ENCODE results near the gene BAZ1B. TPM values are rescaled to one million over a fixed set of nuclear protein-coding genes. Genes with fewer than 3 reads are reported as not detected.
"Not testable (repeated sequence)": the region's sequence is repeated elsewhere in the genome, so short reads cannot be mapped to it uniquely, and the experiment has no call there.

Gene BAZ1B
- total RNA-seq, 1 experiment from 2014 or later = 44.6 TPM

DNA sequence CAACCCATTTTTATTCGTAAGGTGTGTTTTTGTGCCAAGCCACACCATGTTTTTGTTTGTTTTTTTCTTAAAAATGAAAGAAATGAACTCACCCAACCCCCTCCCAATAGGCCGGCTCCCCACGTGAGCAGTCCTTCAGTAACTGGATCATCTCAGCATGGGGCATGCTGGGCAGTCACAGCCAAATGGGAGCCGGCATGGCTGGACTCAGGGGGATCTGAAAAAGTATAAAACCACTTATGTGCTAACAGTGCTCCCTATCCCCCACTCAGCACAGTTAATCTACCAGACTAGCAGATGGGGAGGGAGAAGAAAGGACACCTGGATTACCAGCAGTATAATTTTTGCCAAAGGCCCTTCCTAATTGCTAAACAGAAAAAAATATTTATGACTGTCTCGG lies 39.3 kb downstream of the BAZ1B start:
- no peak for DNase-seq
- H3K27me3 ChIP-seq = no peaks in the 10 kb centered on the region
- no peaks in the 10 kb centered on the region for H3K9me3 ChIP-seq
- no peak overlapping the region for H3K4me3 ChIP-seq
- H3K36me3 ChIP-seq = peaks cover 50% of the 10 kb centered on the region

DNA sequence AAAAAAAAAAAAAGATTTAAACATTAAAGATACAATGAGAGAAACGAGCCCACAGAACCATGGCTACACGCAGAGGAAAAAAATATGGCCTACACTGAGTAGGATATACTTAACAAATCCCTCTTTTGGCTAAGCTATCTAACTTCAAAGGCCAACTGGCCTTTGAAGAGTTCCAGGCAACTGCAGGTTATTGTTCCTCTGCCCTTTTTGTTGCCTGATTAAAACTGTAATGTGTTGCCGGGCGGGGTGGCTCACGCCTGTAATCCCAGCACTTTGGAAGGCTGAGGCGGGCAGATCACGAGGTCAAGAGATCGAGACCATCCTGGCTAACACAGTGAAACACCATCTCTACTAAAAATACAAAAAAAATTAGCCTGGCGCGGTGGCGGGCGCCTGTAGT lies 40.6 kb downstream of the BAZ1B start:
- H3K9me3 ChIP-seq, DNase-seq, H3K27me3 ChIP-seq, H3K4me3 ChIP-seq: not testable (repeated sequence)
- H3K36me3 ChIP-seq = peaks cover 53% of the 10 kb centered on the region

DNA sequence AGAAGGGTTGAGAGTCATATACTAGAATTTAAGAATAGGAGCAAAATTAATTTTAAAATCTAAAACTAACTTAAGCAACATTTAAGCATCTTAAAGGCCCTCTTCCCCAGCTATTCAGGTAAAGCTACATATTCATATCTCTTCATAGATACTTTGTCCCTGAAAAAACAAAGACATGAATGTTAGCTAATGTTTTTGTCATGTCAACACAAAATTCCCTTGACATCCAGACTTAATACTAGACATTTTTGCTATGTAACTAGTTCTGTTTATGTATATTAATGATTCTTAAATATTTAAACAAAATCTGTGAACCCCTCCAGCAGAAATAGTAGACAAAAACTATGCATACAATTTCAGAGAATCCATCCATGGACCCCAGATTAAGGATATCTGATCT lies 43.5 kb downstream of the BAZ1B start:
- DNase-seq = no peak
- H3K9me3 ChIP-seq = no peaks in the 10 kb centered on the region
- peaks cover 57% of the 10 kb centered on the region for H3K36me3 ChIP-seq
- no peak overlapping the region for H3K4me3 ChIP-seq
- no peaks in the 10 kb centered on the region for H3K27me3 ChIP-seq

DNA sequence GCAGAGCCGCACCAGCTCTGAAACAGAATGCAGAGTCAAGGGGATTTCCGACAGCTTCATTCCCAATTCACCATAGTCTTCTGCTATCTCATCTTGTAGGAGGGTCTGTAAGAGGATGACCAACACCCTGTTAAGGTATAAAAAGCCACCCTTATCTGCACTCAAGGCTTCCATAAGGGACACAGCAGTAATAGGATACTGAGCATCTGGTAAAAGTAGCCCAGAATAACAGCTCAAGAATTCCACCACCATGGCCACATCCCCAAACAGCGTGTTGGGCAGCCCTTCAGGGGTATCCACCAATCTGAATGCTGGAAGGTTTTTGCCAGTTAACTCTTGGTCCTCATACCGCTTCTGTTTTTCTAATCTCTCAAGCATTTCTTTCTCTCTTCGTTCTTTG lies 44.7 kb downstream of the BAZ1B start:
- no peak for DNase-seq
- Histone ChIP-seq H3K4me3 (no peak overlapping the region), H3K9me3 (no peaks in the 10 kb centered on the region), H3K36me3 (peaks cover 63% of the 10 kb centered on the region), H3K27me3 (no peaks in the 10 kb centered on the region)

DNA sequence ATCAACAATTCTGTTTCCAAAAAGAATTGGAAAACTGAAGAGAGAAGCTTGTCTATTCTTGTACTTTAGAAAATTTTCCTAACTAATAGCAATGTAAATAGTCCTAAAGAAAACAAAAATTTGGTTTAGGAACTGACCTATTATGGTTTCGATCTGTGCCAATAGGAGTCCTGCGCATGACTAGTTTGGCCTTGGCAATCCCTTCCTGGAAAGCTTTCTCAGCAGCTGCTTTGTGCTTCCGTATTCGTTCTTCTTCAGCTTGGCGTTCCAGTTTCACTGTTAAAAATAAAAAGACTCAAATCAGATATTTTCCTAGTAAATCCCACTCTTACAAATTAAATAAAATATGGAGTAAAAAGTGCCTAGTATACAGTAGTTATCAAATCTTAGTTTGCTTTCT lies 51.9 kb downstream of the BAZ1B start:
- DNase-seq = no peak
- Histone ChIP-seq H3K36me3 (peaks cover 73% of the 10 kb centered on the region), H3K9me3 (no peaks in the 10 kb centered on the region), H3K27me3 (no peaks in the 10 kb centered on the region), H3K4me3 (no peak overlapping the region)

DNA sequence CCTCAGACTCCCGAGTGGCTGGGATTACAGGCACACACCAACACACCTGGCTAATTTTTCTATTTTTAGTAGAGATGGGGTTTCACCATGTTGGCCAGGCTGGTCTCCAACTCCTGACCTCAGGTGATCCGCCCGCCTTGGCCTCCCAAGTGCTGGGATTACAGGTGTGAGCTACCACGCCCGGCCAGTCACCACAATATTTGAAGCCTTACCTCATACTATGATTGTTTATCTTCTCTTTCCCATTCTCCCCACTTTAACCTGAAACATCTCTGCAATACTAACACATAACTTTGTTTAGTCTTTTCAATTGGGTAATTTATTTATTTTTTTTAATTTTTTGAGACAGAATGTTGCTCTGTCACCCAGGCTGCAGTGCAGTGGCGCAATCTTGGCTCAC lies 55.0 kb downstream of the BAZ1B start:
- not testable (repeated sequence) for H3K9me3 ChIP-seq, H3K4me3 ChIP-seq, H3K27me3 ChIP-seq, DNase-seq
- H3K36me3 ChIP-seq = peaks cover 75% of the 10 kb centered on the region

DNA sequence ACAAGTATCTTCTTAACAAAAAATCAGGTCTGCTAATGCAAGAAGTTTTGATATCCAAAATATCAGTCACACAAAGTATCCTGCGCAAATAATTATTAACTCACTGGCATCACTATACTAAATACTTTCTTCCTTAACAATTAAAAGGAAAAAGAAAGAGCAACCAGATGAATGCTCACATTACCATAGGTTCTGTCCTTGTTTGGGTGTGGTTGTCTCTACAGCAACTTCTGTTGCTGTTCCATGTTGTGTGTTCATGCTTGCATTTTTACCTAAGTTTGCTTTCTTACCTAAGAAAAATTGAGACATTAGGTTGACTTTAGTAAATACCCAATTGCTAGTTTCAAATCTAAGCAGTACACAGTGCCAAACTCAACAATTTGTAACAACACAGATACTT lies 56.0 kb downstream of the BAZ1B start:
- Histone ChIP-seq H3K36me3 (peaks cover 76% of the 10 kb centered on the region), H3K27me3 (no peaks in the 10 kb centered on the region), H3K4me3 (no peak overlapping the region), H3K9me3 (no peaks in the 10 kb centered on the region)
- DNase-seq = no peak

DNA sequence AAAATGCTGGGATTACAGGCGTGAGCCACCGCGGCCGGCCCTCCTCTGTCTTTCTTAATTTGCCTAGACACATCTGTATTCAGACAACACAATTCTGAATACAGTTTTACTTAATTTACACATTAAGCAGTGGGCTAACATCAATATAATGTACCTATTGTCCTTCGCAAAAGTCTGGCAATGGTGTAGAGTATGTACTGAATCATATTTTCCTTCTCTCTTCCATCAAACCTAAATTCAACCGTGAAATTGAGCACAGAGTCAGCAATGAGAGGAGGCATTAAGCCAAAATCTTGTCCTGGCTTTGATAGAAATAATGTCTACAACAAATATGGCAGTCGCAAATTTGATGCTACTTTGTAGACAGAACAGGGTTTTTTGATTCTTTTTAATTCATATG lies 58.1 kb downstream of the BAZ1B start:
- peaks cover 67% of the 10 kb centered on the region for H3K36me3 ChIP-seq
- DNase-seq = no peak
- no peaks in the 10 kb centered on the region for H3K27me3 ChIP-seq
- no peaks in the 10 kb centered on the region for H3K9me3 ChIP-seq
- no peak overlapping the region for H3K4me3 ChIP-seq

DNA sequence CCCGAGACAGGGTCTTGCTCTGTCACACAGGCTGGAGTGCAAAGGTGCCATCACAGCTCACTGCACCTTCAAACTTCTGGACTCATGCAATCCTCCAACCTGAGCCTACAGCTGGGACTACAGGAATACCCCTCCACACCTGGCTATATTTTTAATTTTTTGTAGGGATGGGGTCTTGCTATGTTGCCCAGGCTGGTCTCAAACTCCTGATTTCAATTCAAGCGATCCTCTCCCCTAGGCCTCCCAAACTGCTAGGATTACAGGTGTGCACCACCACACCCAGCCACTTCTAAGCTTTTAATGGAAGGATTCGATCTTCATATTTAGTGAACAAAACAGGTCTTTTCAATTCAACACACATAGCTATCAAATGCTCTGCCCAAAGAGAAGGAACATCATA lies 58.8 kb downstream of the BAZ1B start:
- no peak for DNase-seq
- no peak overlapping the region for H3K4me3 ChIP-seq
- H3K9me3 ChIP-seq = no peaks in the 10 kb centered on the region
- H3K36me3 ChIP-seq = peaks cover 64% of the 10 kb centered on the region
- no peaks in the 10 kb centered on the region for H3K27me3 ChIP-seq

DNA sequence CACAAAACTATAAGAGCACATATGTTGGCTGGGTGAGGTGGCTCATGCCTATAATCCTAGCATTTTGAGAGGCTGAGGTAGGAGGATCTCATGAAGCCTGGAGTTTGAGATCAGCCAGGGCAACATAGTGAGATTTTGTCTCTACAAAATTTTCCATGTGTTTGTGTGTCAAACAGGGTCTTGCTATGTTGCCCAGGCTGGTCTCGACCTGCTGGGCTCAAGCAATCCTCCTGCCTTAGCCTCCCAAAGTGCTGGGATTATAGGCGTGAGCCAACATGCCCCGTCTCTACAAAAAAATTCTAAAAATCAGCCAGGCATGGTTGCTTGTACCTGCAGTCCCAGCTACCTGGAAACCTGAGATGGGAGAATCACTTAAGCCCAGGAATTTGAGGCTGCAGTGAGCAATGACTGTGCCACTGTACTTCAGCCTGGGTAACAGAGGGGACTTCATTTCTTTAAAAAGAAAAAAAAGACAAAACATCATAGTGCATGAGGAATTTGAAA lies 60.3 kb downstream of the BAZ1B start:
- Histone ChIP-seq H3K9me3 (no peaks in the 10 kb centered on the region), H3K27me3 (no peaks in the 10 kb centered on the region), H3K36me3 (peaks cover 63% of the 10 kb centered on the region), H3K4me3 (no peak overlapping the region)
- no peak for DNase-seq

DNA sequence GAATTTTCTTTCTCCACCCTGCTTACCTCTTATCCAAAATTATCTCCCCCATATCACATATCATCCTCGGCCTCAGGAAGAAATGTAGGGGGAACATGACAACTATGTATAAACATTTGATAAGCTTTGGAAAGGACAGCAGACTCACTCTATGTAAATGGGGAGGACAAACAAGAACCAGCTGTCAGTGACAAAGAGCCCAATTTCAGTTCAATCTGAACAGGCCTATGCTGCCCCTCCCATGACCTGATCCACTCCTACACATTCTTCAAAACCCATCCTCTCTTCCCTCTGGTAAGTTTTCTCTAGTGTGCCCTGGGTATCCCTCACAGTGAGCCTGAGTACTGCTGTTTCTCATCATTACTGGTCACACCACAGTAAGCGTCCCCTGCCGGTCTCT lies 67.7 kb downstream of the BAZ1B start:
- no peak for DNase-seq
- Histone ChIP-seq H3K27me3 (no peaks in the 10 kb centered on the region), H3K36me3 (peaks cover 48% of the 10 kb centered on the region), H3K9me3 (no peaks in the 10 kb centered on the region), H3K4me3 (no peak overlapping the region)

DNA sequence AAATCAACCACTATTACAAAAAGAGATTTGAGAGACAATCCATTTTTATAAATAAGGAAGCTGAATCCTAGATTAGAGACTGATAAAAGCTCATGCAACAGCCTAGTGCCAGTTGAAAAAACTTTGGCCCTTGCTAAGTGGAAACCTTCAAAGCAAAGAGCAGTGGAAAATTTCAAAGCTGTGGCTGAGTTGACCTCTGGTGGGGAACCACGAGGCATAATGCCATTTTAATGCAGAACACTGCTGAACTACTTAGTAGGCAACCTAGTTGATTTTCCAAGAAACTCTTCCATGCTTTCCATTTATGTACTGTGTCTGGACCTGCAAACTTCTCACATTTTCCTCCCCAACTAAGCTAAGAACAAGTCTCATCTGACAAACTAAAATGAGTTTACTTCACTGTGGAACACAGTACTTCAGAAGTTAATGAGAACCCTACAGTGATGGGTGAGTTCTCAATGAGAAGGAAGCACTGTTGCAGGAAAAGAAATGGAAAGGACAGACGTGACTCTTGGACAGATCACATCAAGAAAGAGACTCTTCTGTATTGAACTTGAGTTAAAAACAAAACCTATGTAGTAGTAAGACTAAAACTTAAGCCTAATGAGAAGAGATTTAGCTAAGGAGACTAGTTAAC lies 69.0 kb downstream of the BAZ1B start:
- H3K36me3 ChIP-seq = peaks cover 55% of the 10 kb centered on the region
- H3K27me3 ChIP-seq = no peaks in the 10 kb centered on the region
- no peak overlapping the region for H3K4me3 ChIP-seq
- no peak for DNase-seq
- H3K9me3 ChIP-seq = no peaks in the 10 kb centered on the region

DNA sequence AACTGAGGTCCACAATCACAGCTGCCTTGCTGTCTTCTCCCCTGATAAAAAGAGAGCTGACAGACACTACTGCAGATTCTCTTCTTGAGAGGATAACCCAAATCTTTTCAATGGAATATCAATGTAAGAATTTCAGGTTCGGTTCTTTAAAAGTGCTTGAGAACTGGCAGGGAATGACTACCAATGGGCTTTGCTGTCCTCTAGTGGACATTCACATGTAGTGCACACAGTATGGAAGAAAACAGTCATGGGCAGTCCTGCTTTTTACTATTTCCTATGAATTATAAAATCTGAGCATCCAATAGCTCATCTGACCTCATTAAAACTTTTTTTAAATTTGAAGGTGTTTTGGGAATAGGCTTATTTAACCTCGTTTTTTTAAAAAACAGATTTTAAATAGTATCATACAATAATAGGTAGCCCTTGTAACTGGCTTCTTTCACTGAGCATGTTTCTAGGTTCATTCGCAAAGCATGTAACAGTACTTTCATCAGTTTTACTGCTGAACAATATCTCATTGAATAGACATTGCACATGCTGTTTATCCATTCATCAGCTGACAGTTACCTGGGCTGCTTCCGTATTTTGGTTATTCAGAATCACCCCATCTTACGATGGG lies 70.2 kb downstream of the BAZ1B start:
- DNase-seq = no peak
- no peaks in the 10 kb centered on the region for H3K9me3 ChIP-seq
- peaks cover 54% of the 10 kb centered on the region for H3K36me3 ChIP-seq
- H3K27me3 ChIP-seq = no peaks in the 10 kb centered on the region
- H3K4me3 ChIP-seq = no peak overlapping the region

DNA sequence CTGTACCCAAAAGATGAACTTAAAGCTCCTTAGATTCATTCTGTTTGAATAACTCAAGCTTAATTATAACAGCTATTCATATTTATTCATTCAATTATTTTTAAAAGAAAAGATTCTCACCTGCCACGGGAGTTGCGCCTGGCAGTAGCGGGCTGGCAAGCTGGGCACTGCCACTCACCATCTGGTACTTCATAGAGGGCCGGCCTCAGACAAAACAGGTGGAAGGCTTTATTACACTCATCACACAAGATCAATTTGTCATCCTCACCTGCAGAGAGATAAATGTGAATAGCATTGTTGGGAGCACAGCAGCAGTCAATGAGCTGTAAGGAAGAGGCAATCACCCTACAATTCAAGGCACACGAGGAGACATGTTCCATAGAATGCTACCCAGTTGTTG lies 72.7 kb downstream of the BAZ1B start:
- DNase-seq = no peak
- no peaks in the 10 kb centered on the region for H3K27me3 ChIP-seq
- H3K4me3 ChIP-seq = no peak overlapping the region
- peaks cover 63% of the 10 kb centered on the region for H3K36me3 ChIP-seq
- H3K9me3 ChIP-seq = no peaks in the 10 kb centered on the region

DNA sequence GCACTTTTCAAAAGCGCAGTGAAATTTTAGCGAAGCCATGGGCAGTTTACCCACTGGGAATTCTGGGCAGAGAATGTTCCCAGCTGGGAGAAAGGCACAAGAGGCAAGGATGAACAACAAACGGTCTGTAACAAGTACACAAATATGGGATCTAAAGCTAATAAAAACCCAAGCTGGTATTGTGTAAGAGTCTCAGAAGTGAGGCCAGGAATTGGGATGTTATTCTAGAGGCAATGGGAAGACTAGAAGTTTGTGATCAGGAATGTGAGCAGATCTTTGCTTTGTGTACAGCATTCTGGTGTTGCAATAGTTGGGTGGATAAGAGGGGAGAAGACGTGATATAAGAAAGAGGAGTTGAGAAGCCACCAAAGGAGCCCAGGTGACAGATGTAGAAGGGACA lies 73.5 kb downstream of the BAZ1B start:
- no peak overlapping the region for H3K4me3 ChIP-seq
- DNase-seq = no peak
- H3K36me3 ChIP-seq = peaks cover 66% of the 10 kb centered on the region
- H3K9me3 ChIP-seq = no peaks in the 10 kb centered on the region
- H3K27me3 ChIP-seq = no peaks in the 10 kb centered on the region

DNA sequence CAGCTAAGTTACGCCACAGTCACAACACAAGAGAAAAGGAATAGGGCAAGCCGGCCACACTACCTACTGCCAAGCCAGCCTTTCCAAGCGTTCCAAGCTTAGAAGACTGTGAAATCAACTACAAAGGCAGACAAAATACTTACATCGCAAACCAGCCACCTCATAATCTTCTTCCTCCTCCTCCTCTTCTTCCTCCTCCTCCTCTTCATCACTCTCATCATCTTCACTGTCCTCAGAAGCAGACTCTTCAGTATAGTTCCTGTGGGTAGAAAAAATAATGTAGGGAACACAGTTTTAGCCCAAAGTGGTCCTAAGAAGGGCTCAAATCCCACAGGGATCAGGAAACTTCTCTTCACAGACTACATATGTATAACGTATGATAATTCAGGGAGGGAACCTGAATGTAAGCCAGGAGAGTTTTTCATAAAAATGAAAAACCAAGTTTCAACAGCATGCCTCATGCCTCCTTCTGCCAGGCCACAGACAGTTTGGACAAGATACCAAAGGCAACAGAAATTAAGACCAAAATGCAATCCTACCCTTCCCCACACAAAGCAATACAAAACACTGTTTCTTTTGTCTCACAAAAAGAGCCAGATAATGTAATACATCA lies 74.9 kb downstream of the BAZ1B start:
- H3K27me3 ChIP-seq = no peaks in the 10 kb centered on the region

DNA sequence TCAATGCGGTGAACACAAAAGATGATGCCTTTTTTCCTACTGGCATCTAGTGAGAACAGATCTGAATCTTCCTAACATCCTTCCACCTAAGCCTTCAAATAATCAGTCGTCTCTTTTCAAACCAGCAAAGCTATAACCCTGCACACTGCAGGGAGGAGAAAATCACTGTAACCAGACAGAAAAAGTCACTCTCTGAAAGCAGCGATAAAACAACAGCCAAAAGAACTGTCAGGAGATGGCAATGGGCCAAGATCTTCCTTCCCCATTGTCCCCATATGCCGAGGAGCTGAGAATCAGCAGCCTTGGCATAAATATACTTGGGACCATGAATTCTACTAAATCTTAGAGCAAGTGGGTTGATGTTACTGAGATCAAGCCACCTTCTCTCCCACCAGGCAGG lies 75.4 kb downstream of the BAZ1B start:
- DNase-seq = no peak
- no peak overlapping the region for H3K4me3 ChIP-seq
- H3K36me3 ChIP-seq = peaks cover 72% of the 10 kb centered on the region
- no peaks in the 10 kb centered on the region for H3K9me3 ChIP-seq
- no peaks in the 10 kb centered on the region for H3K27me3 ChIP-seq

More for the DNA sequence above, 74.9 kb downstream of the BAZ1B start:
- no peak for DNase-seq
- H3K9me3 ChIP-seq = no peaks in the 10 kb centered on the region
- H3K4me3 ChIP-seq = no peak overlapping the region
- H3K36me3 ChIP-seq = peaks cover 76% of the 10 kb centered on the region

All from MG63 (cell line).